Liver (tissue), 9 donors: ENCODE results near the gene TRMT61A. TPM values are rescaled to one million over a fixed set of nuclear protein-coding genes. Genes with fewer than 3 reads are reported as not detected.

ENCODE experiments used
- DNase-seq: peaks from one replicate; pipeline ENCODE4 v3.0.0-alpha.2; 2017; ENCODE audit warnings: low spot score
- H3K27ac ChIP-seq, 2 donors: one replicate each; pipeline ENCODE4 v1.7.0; 2013; ENCODE audit warnings: inconsistent platforms in 2 of 2, low read length in 2 of 2, control low read depth in 1 of 2, low read depth in 1 of 2, mild to moderate bottlenecking in 1 of 2
- H3K27me3 ChIP-seq, 4 donors: one replicate each; pipeline versions ENCODE4 v1.6.1 to v1.7.0; 2013; ENCODE audit warnings: low read length in 3 of 4, inconsistent platforms in 1 of 4, mild to moderate bottlenecking in 1 of 4, moderate library complexity in 1 of 4; ENCODE audit not compliant: control insufficient read depth in 4 of 4, insufficient read depth in 4 of 4
- H3K36me3 ChIP-seq, 4 donors: one replicate each; pipeline versions ENCODE4 v1.6.1 to v1.7.0; 2013; ENCODE audit warnings: low read length in 3 of 4, mild to moderate bottlenecking in 3 of 4, low read depth in 1 of 4, moderate library complexity in 1 of 4; ENCODE audit not compliant: control insufficient read depth in 4 of 4, insufficient read depth in 3 of 4
- H3K4me1 ChIP-seq, 4 donors: one replicate each; pipeline versions ENCODE4 v1.6.1 to v1.7.0; 2013; ENCODE audit warnings: low read length in 3 of 4, mild to moderate bottlenecking in 3 of 4, moderate library complexity in 1 of 4; ENCODE audit not compliant: control insufficient read depth in 4 of 4, insufficient read depth in 4 of 4
- H3K4me3 ChIP-seq, 3 donors: one replicate each; pipeline versions ENCODE4 v1.6.1 to v1.7.0; 2013; ENCODE audit warnings: low read length in 3 of 3, control low read depth in 1 of 3, low read depth in 1 of 3, mild to moderate bottlenecking in 1 of 3
- H3K9ac ChIP-seq, 2 donors: one replicate each; pipeline ENCODE4 v1.7.0; 2013; ENCODE audit warnings: low read length in 2 of 2, mild to moderate bottlenecking in 2 of 2, moderate library complexity in 2 of 2, control low read depth in 1 of 2, low read depth in 1 of 2
- H3K9me3 ChIP-seq, 4 donors: one replicate each; pipeline versions ENCODE4 v1.6.1 to v1.7.0; 2013; ENCODE audit warnings: low read length in 3 of 4; ENCODE audit not compliant: control insufficient read depth in 4 of 4
- CTCF ChIP-seq: fragments of 150-350 bp; IDR thresholded peaks from 2 replicates; pipeline ENCODE4 v1.5.1; 2017; ENCODE audit warnings: improper control_type of control experiment, low read depth, low read length; ENCODE audit not compliant: missing input control
- FOXA1 ChIP-seq: IDR thresholded peaks from 2 replicates; pipeline ENCODE4 v1.6.1; 2016; ENCODE audit warnings: antibody characterized with exemption
- GABPA ChIP-seq, 2 donors: IDR thresholded peaks in 1 of 2; conservative IDR thresholded peaks in 1 of 2; 2 replicates each; pipeline ENCODE4 v1.6.1; 2016; ENCODE audit warnings: antibody characterized with exemption in 2 of 2, mild to moderate bottlenecking in 1 of 2, moderate library complexity in 1 of 2
- NR2F2 ChIP-seq: IDR thresholded peaks from 2 replicates; pipeline ENCODE4 v1.6.1; 2016; ENCODE audit warnings: antibody characterized with exemption
- RAD21 ChIP-seq, 2 donors: IDR thresholded peaks; 2 replicates each; pipeline ENCODE4 v1.6.1; 2016; ENCODE audit warnings: antibody characterized with exemption in 2 of 2, mild to moderate bottlenecking in 2 of 2
- RXRA ChIP-seq, 2 donors: IDR thresholded peaks; 2 replicates each; pipeline ENCODE4 v1.6.1; 2017 to 2018; ENCODE audit warnings: antibody characterized with exemption in 2 of 2, mild to moderate bottlenecking in 1 of 2
- SP1 ChIP-seq: IDR thresholded peaks from 2 replicates; pipeline ENCODE4 v1.6.1; 2018; ENCODE audit warnings: antibody characterized with exemption, mild to moderate bottlenecking
- TAF1 ChIP-seq: conservative IDR thresholded peaks from 2 replicates; pipeline ENCODE4 v1.6.1; 2016; ENCODE audit warnings: antibody characterized with exemption, mild to moderate bottlenecking
- YY1 ChIP-seq: IDR thresholded peaks from 2 replicates; pipeline ENCODE4 v1.6.1; 2016; ENCODE audit warnings: antibody characterized with exemption, mild to moderate bottlenecking
- WGBS: extraction: QIAGEN DNeasy Blood & Tissue Kit; methylation state at CpG from one replicate; pipeline ENCODE4 v1.1.7; 2013; 5-methylcytosine and 5-hydroxymethylcytosine counted together
- polyA plus RNA-seq, 2 donors: library from polyadenylated mRNA; stranded (reverse) in 1 of 2; unstranded in 1 of 2; fragments of 200-250 nt in 1 of 2; fragments of >200 nt in 1 of 2; fragmentation: Nextera tagmentation in 1 of 2; extraction: Ambion mirVana in 1 of 2; gene quantifications; one replicate each; pipeline versions ENCODE4 v1.2.1 to v1.2.3, GENCODE V29; 2013 to 2015
- total RNA-seq, 2 donors: library from RNA; depleted of rRNA; stranded (reverse); fragments of >200 nt; gene quantifications; one replicate each; pipeline ENCODE4 v1.2.3, GENCODE V29; 2014
- TF ChIP-seq, protein P1 (sequence below): IDR thresholded peaks from 2 replicates; pipeline ENCODE4 v1.6.1; 2016; ENCODE audit warnings: antibody characterized with exemption, mild to moderate bottlenecking
- TF ChIP-seq, protein P2 (sequence below): IDR thresholded peaks from 2 replicates; pipeline ENCODE4 v1.6.1; 2016; ENCODE audit warnings: antibody characterized with exemption
- TF ChIP-seq, protein P3 (sequence below): IDR thresholded peaks from 2 replicates; pipeline ENCODE4 v1.6.1; 2016; ENCODE audit warnings: antibody characterized with exemption
- donor health status: healthy.
- donor health status: healthy.
- donor health status: healthy.
- donor health status: healthy.
- donor health status: healthy.

TRMT61A gene
- total and polyA plus RNA-seq, 4 donors, result 4.1 to 8.0 (median 6.5) TPM

- no peak for DNase-seq
- no peak overlapping the region for H3K4me3 ChIP-seq
- H3K9me3 ChIP-seq, result no peaks in the 10 kb centered on the region
- no peaks in the 10 kb centered on the region for H3K27me3 ChIP-seq
- H3K27ac ChIP-seq, result peak overlapping the region in 1 of 2 donors; percentile 13
- peaks cover 5 to 26% (median 18%) of the 10 kb centered on the region in 4 donors for H3K36me3 ChIP-seq
- TF ChIP-seq RXRA (IDR thresholded peaks at IDR 0.05), result peak in 1 of 2 donors; percentile 17
- TF ChIP-seq, protein P1, sequence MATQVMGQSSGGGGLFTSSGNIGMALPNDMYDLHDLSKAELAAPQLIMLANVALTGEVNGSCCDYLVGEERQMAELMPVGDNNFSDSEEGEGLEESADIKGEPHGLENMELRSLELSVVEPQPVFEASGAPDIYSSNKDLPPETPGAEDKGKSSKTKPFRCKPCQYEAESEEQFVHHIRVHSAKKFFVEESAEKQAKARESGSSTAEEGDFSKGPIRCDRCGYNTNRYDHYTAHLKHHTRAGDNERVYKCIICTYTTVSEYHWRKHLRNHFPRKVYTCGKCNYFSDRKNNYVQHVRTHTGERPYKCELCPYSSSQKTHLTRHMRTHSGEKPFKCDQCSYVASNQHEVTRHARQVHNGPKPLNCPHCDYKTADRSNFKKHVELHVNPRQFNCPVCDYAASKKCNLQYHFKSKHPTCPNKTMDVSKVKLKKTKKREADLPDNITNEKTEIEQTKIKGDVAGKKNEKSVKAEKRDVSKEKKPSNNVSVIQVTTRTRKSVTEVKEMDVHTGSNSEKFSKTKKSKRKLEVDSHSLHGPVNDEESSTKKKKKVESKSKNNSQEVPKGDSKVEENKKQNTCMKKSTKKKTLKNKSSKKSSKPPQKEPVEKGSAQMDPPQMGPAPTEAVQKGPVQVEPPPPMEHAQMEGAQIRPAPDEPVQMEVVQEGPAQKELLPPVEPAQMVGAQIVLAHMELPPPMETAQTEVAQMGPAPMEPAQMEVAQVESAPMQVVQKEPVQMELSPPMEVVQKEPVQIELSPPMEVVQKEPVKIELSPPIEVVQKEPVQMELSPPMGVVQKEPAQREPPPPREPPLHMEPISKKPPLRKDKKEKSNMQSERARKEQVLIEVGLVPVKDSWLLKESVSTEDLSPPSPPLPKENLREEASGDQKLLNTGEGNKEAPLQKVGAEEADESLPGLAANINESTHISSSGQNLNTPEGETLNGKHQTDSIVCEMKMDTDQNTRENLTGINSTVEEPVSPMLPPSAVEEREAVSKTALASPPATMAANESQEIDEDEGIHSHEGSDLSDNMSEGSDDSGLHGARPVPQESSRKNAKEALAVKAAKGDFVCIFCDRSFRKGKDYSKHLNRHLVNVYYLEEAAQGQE, result no peak
- H3K9ac ChIP-seq, result no peak overlapping the region
- H3K4me1 ChIP-seq, result peaks cover 0 to 6% (median 3%) of the 10 kb centered on the region in 4 donors
- WGBS, result 72% methylated on average over 16 of the region's 16 CpGs
Measured at GRCh38 chr14:103508521-103509329, 20.3 kb upstream of the TRMT61A start.

DNA sequence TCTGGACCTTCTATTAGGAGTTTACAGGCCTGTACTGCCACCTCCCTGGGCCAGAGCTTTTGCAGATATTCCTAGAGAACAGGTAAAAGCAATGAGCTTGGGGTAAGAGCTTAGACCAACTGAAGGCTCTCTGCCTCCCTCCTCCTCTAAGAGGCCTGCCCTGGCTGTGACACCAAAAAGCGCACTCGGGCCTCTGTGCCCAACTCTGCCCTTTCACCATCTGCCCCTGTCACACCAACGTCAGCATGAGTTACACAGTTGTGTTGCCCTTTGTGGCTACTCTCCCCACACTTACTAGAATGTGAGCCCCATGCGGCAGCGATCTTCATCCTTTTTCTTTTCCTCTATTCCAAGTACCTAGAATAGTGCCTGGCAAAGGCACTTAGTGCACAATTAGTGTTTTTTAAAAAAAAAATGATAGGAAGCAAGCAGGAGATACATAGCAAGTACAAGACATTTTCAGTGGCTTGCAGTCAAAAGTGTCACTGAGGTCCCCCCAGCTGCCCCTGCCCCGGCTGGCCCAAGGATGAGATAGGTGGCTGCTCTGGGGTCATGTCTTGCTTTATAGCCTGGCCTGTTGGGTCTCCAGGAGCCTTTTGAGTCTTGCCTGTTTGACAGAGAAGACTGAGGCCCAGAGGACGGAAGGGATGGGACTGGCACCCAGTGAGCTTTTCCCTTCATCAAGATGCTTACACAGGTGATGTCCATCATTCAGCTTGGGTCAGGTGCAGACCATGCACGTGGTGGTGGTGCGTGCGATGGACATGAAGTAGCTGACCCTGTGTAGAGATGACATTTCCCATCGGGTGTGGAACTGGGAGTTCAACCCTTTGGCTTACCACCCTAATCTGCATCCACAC, 18.9 kb upstream of the TRMT61A start:
- TF ChIP-seq NR2F2 (no peak), TAF1 (no peak), GABPA (IDR thresholded peaks at IDR 0.05 in 1 of 2, conservative IDR thresholded peaks at IDR 0.05 in 1 of 2) (no peak), RAD21 (IDR thresholded peaks at IDR 0.05) (no peak), CTCF (no peak), YY1 (no peak), SP1 (no peak), FOXA1 (no peak), RXRA (IDR thresholded peaks at IDR 0.05) (no peak)
- TF ChIP-seq, protein P2, sequence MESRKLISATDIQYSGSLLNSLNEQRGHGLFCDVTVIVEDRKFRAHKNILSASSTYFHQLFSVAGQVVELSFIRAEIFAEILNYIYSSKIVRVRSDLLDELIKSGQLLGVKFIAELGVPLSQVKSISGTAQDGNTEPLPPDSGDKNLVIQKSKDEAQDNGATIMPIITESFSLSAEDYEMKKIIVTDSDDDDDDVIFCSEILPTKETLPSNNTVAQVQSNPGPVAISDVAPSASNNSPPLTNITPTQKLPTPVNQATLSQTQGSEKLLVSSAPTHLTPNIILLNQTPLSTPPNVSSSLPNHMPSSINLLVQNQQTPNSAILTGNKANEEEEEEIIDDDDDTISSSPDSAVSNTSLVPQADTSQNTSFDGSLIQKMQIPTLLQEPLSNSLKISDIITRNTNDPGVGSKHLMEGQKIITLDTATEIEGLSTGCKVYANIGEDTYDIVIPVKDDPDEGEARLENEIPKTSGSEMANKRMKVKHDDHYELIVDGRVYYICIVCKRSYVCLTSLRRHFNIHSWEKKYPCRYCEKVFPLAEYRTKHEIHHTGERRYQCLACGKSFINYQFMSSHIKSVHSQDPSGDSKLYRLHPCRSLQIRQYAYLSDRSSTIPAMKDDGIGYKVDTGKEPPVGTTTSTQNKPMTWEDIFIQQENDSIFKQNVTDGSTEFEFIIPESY, result no peak
- TF ChIP-seq, protein P1, result no peak
- TF ChIP-seq, protein P3, sequence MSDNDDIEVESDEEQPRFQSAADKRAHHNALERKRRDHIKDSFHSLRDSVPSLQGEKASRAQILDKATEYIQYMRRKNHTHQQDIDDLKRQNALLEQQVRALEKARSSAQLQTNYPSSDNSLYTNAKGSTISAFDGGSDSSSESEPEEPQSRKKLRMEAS, result no peak
- no peak overlapping the region for H3K4me3 ChIP-seq
- WGBS, result 93% methylated on average over 11 of the region's 11 CpGs
- no peak overlapping the region for H3K9ac ChIP-seq
- H3K27me3 ChIP-seq, result no peaks in the 10 kb centered on the region
- no peaks in the 10 kb centered on the region for H3K9me3 ChIP-seq
- peaks cover 0 to 6% (median 3%) of the 10 kb centered on the region in 4 donors for H3K4me1 ChIP-seq
- peaks cover 0 to 15% (median 9%) of the 10 kb centered on the region in 4 donors for H3K36me3 ChIP-seq
- DNase-seq, result no peak
- no peak overlapping the region for H3K27ac ChIP-seq
